HG02610 (cell line): Measurements from ENCODE around the gene CAV3.

Experiments used
- ATAC-seq: cut with Tn5 transposase; IDR thresholded peaks from one replicate; pipeline ENCODE4 v1.9.1; 2021; ENCODE audit warnings: mild to moderate bottlenecking, moderate library complexity; ENCODE audit not compliant: unreplicated experiment

Gene CAV3

DNA sequence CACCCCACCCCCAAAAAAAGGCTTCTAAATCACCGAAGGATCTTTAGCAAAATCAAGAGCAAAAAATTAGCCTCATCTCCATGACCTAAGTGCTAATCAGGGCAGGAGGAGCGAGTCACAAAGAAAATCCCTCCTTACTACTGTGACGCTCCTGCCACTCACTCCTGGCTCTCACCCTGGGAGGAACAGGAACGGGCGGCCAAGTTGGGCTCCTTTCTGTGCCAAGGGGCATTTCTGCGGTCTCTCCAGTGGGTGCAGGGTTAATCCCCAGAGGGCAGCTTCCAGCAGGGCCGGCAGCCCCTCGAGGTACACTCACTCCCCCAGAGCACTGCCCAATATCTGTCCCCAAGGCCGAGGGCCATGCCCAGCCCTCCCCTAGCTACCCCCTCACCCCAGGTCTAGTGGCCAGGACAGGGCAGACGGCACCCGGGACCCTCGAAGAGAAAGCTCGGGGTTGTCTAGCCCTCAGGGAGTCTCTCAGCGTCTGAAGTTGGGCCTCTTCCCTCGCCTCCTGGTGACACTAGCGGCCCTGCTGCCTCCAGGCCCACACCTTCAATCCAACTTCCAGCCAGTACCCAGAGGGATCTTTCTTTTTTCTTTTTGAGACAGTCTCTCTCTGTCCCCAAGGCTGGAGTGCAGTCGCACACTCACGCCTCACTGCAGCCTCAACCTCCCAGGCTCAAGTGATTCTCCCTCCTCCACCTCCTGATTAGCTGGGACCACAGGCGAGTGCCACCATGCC lies 706 bp downstream of the CAV3 start:
- no peak for ATAC-seq

- no peak for ATAC-seq
Observed at GRCh38 chr3:8734908-8735307, 1.3 kb downstream of the CAV3 start.

DNA sequence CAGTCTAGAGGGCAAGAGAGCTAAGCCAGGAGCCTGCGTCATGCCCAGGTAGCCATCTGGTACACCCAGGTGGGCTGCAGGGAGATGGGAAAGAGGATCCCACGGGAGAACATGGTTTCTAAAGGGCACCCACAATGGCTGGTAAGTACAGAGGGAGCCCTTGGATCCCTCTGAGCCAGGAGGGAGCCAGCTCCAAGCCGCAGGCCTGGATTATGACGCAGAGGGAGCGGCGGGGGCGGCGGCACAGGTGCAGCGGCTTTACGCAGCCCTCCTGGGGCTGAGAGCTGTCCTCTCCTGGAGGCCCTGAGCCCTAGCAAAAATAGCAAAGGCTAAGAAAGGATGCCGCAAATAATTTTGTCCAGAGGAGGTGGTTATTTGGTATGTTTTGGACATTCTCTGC lies 2.8 kb downstream of the CAV3 start:
- ATAC-seq, result no peak

DNA sequence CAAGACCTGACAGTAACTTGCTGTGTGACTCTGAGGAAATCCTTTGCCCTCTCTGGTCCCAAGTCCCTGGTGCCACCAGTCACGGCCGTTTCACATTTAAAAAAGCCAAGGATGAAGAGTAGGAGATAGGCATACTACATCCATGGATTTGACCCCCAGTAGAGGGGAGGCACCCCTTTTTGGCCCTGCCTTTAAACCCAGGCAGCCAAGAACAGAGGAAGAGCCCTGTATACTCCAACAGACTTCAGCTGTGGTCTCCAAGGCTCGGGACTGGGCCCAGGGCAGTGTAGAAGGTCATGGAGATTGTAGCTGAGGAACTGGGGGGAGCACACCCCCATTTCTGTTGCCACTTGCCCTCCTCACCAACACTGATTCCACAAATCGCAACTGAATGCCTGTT lies 3.7 kb downstream of the CAV3 start:
- ATAC-seq, result no peak

GRCh38 chr3:8737823-8738222 lies 4.2 kb downstream of the CAV3 start:
- ATAC-seq, result no peak

GRCh38 chr3:8738639-8739038 lies 5.0 kb downstream of the CAV3 start:
- ATAC-seq, result no peak

- ATAC-seq, result no peak
Observed at GRCh38 chr3:8739757-8740504, 6.3 kb downstream of the CAV3 start.

GRCh38 chr3:8741581-8742261 lies 8.1 kb downstream of the CAV3 start:
- ATAC-seq, result no peak

- ATAC-seq, result no peak
Observed at GRCh38 chr3:8743021-8743601, 9.5 kb downstream of the CAV3 start.

GRCh38 chr3:8743911-8744310 lies 10.3 kb downstream of the CAV3 start:
- no peak for ATAC-seq

GRCh38 chr3:8745619-8746370 lies 12.2 kb downstream of the CAV3 start:
- ATAC-seq, result no peak

- ATAC-seq, result no peak
Observed at GRCh38 chr3:8746780-8747345, 13.3 kb downstream of the CAV3 start.

- ATAC-seq, result no peak
Observed at GRCh38 chr3:8749316-8749715, 15.7 kb downstream of the CAV3 start.

DNA sequence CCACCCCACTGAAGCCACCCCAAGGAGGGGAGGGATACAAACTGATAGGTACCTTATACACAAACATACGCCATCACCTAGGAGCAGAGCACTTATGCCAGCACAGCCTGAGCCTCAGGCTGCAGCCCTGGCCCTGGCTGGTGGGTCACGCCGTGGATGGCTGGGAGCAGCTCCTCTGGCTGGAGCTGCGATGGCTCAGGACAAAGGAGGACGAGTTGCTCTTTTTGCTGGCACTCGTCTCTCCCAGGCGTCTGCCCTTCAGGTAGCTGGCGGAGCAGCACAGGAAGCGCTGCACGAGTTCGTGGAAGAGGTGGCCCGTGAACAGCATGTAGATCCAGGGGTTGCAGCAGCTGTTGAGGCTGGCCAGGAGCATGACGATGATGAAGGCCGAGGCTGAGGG lies 19.2 kb downstream of the CAV3 start:
- no peak for ATAC-seq

DNA sequence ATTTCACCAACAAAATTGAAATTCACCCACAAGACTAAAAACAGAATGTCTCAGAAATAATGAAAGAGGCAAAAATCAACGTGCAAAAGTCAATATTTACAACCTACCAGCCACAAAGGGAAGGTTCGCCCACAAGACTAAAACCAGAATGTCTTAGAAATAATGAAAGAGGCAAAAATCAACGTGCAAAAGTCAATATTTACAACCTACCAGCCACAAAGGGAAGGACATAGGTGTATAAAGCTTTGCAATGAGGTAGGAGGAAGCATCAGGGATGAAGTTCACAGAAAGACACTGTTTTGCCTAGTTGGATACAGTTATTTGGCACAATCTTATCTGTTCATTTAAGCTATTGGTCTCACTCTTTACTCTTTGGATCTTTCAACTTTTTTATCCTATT lies 21.5 kb downstream of the CAV3 start:
- no peak for ATAC-seq

- no peak for ATAC-seq
Observed at GRCh38 chr3:8755564-8756237, 22.1 kb downstream of the CAV3 start.

GRCh38 chr3:8756671-8757070 lies 23.1 kb downstream of the CAV3 start:
- ATAC-seq, result no peak

DNA sequence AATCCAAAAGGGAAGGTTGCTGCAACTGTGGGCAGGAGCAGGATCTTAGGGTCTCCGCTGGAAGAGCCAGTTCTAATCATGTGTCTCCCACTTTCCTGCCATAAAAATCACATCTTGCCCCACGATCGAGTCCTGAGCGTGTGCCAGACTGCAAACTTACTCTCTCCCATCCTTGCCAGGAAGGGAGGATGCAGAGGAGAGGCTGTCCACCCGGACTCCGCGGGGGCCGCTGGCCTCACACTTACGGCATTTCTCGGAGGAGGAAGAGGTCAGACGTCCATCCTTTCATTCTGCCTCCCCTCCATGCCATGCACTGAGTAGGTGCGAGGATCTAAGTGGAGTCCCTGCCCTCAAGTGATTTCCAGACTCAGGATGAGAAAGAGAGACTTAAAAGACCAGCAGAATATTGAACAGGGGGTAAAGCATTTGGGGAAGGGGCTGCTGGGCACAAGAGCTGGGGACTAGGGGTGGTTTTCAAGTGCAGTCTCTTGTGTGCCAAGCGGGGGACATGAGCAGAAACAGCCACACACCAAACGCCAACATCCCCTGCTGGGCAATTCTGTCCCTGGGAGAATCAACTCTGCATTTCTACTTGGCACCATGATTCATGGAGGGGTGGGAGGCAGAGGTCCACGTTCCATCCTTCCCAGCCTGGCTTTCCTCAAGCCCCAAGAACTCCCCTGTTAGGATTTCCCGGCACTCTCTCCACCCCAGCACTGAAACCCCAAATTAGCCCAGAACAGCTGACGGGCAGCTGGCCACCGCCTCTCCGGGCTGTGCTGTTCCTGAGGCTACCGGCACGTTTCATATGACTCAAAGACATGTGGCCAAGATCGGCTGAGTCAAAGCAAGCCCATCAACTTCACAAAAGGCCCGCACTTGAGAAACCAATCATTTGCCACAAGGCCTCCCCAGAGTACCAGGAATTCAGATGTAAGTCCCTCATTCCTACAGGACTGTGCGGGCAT lies 24.2 kb downstream of the CAV3 start:
- ATAC-seq, result no peak
